HG02884 (cell line): ENCODE data around the gene CELSR1.

Source experiments
- ATAC-seq: cut with Tn5 transposase; IDR thresholded peaks from one replicate; pipeline ENCODE4 v1.9.1; 2021; ENCODE audit warnings: mild to moderate bottlenecking, moderate library complexity; ENCODE audit not compliant: unreplicated experiment

The CELSR1 gene

GRCh38 chr22:46312056-46312455 is 225.4 kb downstream of the CELSR1 start:
- ATAC-seq = no peak
